SK-N-SH treated with all-trans-retinoic acid at 6 μM for 48 hours (cell line): ENCODE data around the gene PCSK1.
A peak's percentile ranks its signal among the peaks of the same experiment; 100 is the strongest.

ENCODE experiments used
- ATAC-seq: fragments of 200-7000 bp; cut with Tn5 transposase; 3 replicates; pipeline ENCODE4 v1.9.1; 2020; ENCODE audit warnings: mild to moderate bottlenecking, moderate library complexity
- BACH2 ChIP-seq: fragments of 250-450 bp; sonication (Bioruptor Pico); IDR thresholded peaks from 2 replicates; pipeline ENCODE4 v1.9.0; 2021; ENCODE audit warnings: mild to moderate bottlenecking, borderline replicate concordance
- CSDC2 ChIP-seq: fragments of 250-450 bp; sonication (Bioruptor Pico); IDR thresholded peaks from 2 replicates; pipeline ENCODE4 v1.5.0; 2020; ENCODE audit warnings: mild to moderate bottlenecking, moderate library complexity
- ESRRG ChIP-seq: fragments of 250-450 bp; sonication (Bioruptor Pico); IDR thresholded peaks from 2 replicates; pipeline ENCODE4 v1.6.1; 2021; ENCODE audit warnings: mild to moderate bottlenecking
- GLIS3 ChIP-seq: fragments of 250-450 bp; sonication (Bioruptor Pico); IDR thresholded peaks from 2 replicates; pipeline ENCODE4 v1.5.0; 2020; ENCODE audit warnings: mild to moderate bottlenecking, moderate library complexity
- ISL1 ChIP-seq: fragments of 250-450 bp; sonication (Bioruptor Pico); IDR thresholded peaks from 2 replicates; pipeline ENCODE4 v2.1.2; 2022; ENCODE audit warnings: mild to moderate bottlenecking, moderate library complexity
- OSR1 ChIP-seq: fragments of 250-450 bp; sonication (Bioruptor Pico); IDR thresholded peaks from 2 replicates; pipeline ENCODE4 v1.8.0; 2022; ENCODE audit warnings: moderate library complexity, mild to moderate bottlenecking, inconsistent platforms
- RARB ChIP-seq: fragments of 250-450 bp; sonication (Bioruptor Pico); IDR thresholded peaks from 2 replicates; pipeline ENCODE4 v1.8.0; 2021; ENCODE audit warnings: mild to moderate bottlenecking, moderate library complexity
- SNAI2 ChIP-seq: fragments of 250-450 bp; sonication (Bioruptor Pico); IDR thresholded peaks from 2 replicates; pipeline ENCODE4 v1.5.0; 2020; ENCODE audit warnings: mild to moderate bottlenecking, moderate library complexity
- TCF4 ChIP-seq: fragments of 250-450 bp; sonication (Bioruptor Pico); IDR thresholded peaks from 2 replicates; pipeline ENCODE4 v1.8.0; 2021; ENCODE audit warnings: mild to moderate bottlenecking, moderate library complexity, borderline replicate concordance
- TOX ChIP-seq: fragments of 250-450 bp; sonication (Bioruptor Pico); IDR thresholded peaks from 2 replicates; pipeline ENCODE4 v1.8.0; 2021; ENCODE audit warnings: mild to moderate bottlenecking, moderate library complexity, borderline replicate concordance
- ZC3H10 ChIP-seq: fragments of 250-450 bp; sonication (Bioruptor Pico); IDR thresholded peaks from 2 replicates; pipeline ENCODE4 v1.5.1; 2021; ENCODE audit warnings: mild to moderate bottlenecking, moderate library complexity
- ZFP3 ChIP-seq: fragments of 250-450 bp; sonication (Bioruptor Pico); IDR thresholded peaks from 2 replicates; pipeline ENCODE4 v1.5.0; 2020; ENCODE audit warnings: mild to moderate bottlenecking, moderate library complexity
- ZFP30 ChIP-seq: fragments of 450-650 bp; formaldehyde crosslinking; IDR thresholded peaks from 2 replicates; pipeline ENCODE4 v1.5.0; 2022; ENCODE audit warnings: mild to moderate bottlenecking, moderate library complexity
- ZNF565 ChIP-seq: fragments of 450-650 bp; formaldehyde crosslinking; conservative IDR thresholded peaks from 2 replicates; pipeline ENCODE4 v1.5.0; 2020; ENCODE audit warnings: low read depth, mild to moderate bottlenecking, moderate library complexity
- ZNF8 ChIP-seq: fragments of 450-650 bp; formaldehyde crosslinking; IDR thresholded peaks from 2 replicates; pipeline ENCODE4 v1.5.0; 2020; ENCODE audit warnings: mild to moderate bottlenecking, moderate library complexity
- TF ChIP-seq, protein P1 (sequence below): fragments of 250-450 bp; sonication (Bioruptor Pico); IDR thresholded peaks from 2 replicates; pipeline ENCODE4 v1.8.0; 2021; ENCODE audit warnings: low read depth, mild to moderate bottlenecking, moderate library complexity, borderline replicate concordance
- TF ChIP-seq, protein P2 (sequence below): fragments of 250-450 bp; sonication (Bioruptor Pico); IDR thresholded peaks from 2 replicates; pipeline ENCODE4 v1.5.1; 2020; ENCODE audit warnings: low read depth, mild to moderate bottlenecking, moderate library complexity
- TF ChIP-seq, protein P3 (sequence below): fragments of 250-450 bp; sonication (Bioruptor Pico); IDR thresholded peaks from 2 replicates; pipeline ENCODE4 v1.5.0; 2020; ENCODE audit warnings: mild to moderate bottlenecking, moderate library complexity
- TF ChIP-seq, protein P4 (sequence below): fragments of 250-450 bp; sonication (Bioruptor Pico); IDR thresholded peaks from 2 replicates; pipeline ENCODE4 v1.8.0; 2020; ENCODE audit warnings: mild to moderate bottlenecking, moderate library complexity, borderline replicate concordance

PCSK1 gene

DNA sequence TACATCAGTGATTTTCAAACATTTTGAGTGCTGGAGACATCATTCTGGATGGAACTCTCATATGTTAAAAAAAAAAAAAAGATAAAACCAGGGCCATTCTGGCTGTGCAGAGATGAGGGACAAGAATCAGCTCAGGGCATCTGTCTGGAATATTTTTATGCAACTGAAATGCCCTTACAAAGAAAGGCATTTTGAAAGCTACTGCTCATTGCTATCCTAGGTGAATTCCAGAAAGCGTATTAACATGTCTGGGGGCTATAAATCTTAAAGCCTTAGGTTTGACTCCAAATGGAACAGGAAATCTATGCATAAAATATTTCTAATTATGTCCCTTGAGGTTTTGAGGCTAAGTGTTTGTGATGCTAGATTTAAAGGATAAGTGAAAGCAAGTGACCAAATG, 14.9 kb upstream of the PCSK1 start:
- TF ChIP-seq ZFP30 (CRISPR knock-in tag) (no peak), TOX (CRISPR knock-in tag) (no peak), ESRRG (no peak), CSDC2 (CRISPR knock-in tag) (no peak), BACH2 (CRISPR knock-in tag) (no peak)
- no peak for ATAC-seq

GRCh38 chr5:96440185-96440538, 7.1 kb upstream of the PCSK1 start:
- ATAC-seq = no peak
- no peak for TF ChIP-seq ISL1 (CRISPR knock-in tag)
- TF ChIP-seq ZFP30 (CRISPR knock-in tag) = no peak
- TF ChIP-seq GLIS3 (CRISPR knock-in tag) = no peak
- no peak for TF ChIP-seq RARB (CRISPR knock-in tag)
- TF ChIP-seq, protein P1, sequence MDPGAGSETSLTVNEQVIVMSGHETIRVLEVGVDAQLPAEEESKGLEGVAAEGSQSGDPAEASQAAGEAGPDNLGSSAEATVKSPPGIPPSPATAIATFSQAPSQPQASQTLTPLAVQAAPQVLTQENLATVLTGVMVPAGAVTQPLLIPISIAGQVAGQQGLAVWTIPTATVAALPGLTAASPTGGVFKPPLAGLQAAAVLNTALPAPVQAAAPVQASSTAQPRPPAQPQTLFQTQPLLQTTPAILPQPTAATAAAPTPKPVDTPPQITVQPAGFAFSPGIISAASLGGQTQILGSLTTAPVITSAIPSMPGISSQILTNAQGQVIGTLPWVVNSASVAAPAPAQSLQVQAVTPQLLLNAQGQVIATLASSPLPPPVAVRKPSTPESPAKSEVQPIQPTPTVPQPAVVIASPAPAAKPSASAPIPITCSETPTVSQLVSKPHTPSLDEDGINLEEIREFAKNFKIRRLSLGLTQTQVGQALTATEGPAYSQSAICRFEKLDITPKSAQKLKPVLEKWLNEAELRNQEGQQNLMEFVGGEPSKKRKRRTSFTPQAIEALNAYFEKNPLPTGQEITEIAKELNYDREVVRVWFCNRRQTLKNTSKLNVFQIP = no peak
- TF ChIP-seq, protein P2, sequence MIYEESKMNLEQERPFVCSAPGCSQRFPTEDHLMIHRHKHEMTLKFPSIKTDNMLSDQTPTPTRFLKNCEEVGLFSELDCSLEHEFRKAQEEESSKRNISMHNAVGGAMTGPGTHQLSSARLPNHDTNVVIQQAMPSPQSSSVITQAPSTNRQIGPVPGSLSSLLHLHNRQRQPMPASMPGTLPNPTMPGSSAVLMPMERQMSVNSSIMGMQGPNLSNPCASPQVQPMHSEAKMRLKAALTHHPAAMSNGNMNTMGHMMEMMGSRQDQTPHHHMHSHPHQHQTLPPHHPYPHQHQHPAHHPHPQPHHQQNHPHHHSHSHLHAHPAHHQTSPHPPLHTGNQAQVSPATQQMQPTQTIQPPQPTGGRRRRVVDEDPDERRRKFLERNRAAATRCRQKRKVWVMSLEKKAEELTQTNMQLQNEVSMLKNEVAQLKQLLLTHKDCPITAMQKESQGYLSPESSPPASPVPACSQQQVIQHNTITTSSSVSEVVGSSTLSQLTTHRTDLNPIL (CRISPR knock-in tag) = no peak

DNA sequence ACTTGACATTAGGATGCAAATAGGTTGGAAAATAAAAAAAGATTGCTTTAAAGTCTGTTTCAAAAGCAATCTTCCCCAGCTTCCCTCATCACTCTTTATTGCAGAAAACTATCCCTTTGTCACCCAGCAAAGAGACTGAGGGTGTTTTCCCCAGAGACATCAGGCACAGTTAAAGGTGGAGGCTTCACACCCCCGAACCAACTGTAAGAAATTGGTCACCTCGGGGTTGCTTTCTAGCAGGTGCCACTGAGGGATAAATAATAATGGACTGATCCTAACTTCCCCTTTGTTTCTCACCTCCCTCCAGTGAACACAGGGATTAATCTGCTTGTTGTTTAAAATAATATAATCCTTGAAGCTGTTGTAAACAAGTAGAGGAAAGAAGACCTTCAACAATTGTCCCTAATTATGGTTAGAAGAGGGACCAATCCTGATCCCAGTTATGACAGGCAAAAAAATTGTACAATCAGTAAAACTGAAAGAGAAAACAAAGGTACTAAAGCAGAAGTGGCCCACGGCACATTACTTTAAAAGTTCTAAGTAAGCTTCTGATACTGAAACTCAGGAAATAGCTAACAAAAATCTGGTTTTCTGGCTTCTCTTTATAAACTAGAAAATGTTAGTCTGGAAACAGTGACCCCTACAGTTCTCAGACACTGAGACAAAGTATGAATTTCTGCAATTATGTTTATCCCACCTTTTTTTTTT, 6.6 kb upstream of the PCSK1 start:
- TF ChIP-seq TCF4 (CRISPR knock-in tag) = no peak
- TF ChIP-seq BACH2 (CRISPR knock-in tag) = no peak
- TF ChIP-seq ZFP3 = no peak
- TF ChIP-seq ZNF565 (CRISPR knock-in tag) = no peak
- TF ChIP-seq ZC3H10 (CRISPR knock-in tag) = no peak
- TF ChIP-seq, protein P2 (CRISPR knock-in tag) = no peak
- TF ChIP-seq ESRRG = no peak
- TF ChIP-seq OSR1 (CRISPR knock-in tag) = no peak
- TF ChIP-seq, protein P3, sequence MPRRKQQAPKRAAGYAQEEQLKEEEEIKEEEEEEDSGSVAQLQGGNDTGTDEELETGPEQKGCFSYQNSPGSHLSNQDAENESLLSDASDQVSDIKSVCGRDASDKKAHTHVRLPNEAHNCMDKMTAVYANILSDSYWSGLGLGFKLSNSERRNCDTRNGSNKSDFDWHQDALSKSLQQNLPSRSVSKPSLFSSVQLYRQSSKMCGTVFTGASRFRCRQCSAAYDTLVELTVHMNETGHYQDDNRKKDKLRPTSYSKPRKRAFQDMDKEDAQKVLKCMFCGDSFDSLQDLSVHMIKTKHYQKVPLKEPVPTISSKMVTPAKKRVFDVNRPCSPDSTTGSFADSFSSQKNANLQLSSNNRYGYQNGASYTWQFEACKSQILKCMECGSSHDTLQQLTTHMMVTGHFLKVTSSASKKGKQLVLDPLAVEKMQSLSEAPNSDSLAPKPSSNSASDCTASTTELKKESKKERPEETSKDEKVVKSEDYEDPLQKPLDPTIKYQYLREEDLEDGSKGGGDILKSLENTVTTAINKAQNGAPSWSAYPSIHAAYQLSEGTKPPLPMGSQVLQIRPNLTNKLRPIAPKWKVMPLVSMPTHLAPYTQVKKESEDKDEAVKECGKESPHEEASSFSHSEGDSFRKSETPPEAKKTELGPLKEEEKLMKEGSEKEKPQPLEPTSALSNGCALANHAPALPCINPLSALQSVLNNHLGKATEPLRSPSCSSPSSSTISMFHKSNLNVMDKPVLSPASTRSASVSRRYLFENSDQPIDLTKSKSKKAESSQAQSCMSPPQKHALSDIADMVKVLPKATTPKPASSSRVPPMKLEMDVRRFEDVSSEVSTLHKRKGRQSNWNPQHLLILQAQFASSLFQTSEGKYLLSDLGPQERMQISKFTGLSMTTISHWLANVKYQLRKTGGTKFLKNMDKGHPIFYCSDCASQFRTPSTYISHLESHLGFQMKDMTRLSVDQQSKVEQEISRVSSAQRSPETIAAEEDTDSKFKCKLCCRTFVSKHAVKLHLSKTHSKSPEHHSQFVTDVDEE (CRISPR knock-in tag) = no peak
- TF ChIP-seq CSDC2 (CRISPR knock-in tag) = no peak
- no peak for TF ChIP-seq TOX (CRISPR knock-in tag)
- TF ChIP-seq ZNF8 (CRISPR knock-in tag) = no peak
- ATAC-seq = no peak

GRCh38 chr5:96434201-96434645, 1.2 kb upstream of the PCSK1 start:
- TF ChIP-seq, protein P2 (CRISPR knock-in tag) = no peak
- peak; percentile 44; the same call in 1 of the 2 replicates for TF ChIP-seq OSR1 (CRISPR knock-in tag)
- no peak for TF ChIP-seq ZNF8 (CRISPR knock-in tag)
- TF ChIP-seq CSDC2 (CRISPR knock-in tag) = peak; percentile 90; the same call in 1 of the 2 replicates
- TF ChIP-seq RARB (CRISPR knock-in tag) = no peak
- TF ChIP-seq, protein P4, sequence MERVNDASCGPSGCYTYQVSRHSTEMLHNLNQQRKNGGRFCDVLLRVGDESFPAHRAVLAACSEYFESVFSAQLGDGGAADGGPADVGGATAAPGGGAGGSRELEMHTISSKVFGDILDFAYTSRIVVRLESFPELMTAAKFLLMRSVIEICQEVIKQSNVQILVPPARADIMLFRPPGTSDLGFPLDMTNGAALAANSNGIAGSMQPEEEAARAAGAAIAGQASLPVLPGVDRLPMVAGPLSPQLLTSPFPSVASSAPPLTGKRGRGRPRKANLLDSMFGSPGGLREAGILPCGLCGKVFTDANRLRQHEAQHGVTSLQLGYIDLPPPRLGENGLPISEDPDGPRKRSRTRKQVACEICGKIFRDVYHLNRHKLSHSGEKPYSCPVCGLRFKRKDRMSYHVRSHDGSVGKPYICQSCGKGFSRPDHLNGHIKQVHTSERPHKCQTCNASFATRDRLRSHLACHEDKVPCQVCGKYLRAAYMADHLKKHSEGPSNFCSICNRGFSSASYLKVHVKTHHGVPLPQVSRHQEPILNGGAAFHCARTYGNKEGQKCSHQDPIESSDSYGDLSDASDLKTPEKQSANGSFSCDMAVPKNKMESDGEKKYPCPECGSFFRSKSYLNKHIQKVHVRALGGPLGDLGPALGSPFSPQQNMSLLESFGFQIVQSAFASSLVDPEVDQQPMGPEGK (CRISPR knock-in tag) = no peak
- no peak for TF ChIP-seq ISL1 (CRISPR knock-in tag)
- peak; percentile 41; the same call in 1 of the 2 replicates for TF ChIP-seq SNAI2 (CRISPR knock-in tag)
- TF ChIP-seq ZFP3 = 0 out of 2 replicates have a peak, but pooled peaks have one; percentile 14
- TF ChIP-seq, protein P3 (CRISPR knock-in tag) = peak; percentile 50; the same call in 1 of the 2 replicates
- peak; percentile 98 for ATAC-seq
